Esophagus squamous epithelium (tissue), 5 donors: ENCODE measurements around the gene KCNK18. TPM values are rescaled to one million over a fixed set of nuclear protein-coding genes. Genes with fewer than 3 reads are reported as not detected.

Experiments
- DNase-seq: peaks from one replicate; lab custom pipeline; 2025; lab: John Stamatoyannopoulos, UW
- H3K27ac ChIP-seq, 4 donors: fragments of 200-600 bp; sonication (generic); one replicate each; pipeline ENCODE4 v1.5.1; 2016 to 2019; ENCODE audit warnings: mild to moderate bottlenecking in 1 of 4
- H3K27me3 ChIP-seq, 4 donors: fragments of 200-600 bp; sonication (generic); 1 replicate in 3 of 4; 2 replicates in 1 of 4; pipeline versions ENCODE4 v1.5.1 to v1.6.0; 2017 to 2021; ENCODE audit warnings: antibody characterized with exemption in 1 of 4
- H3K36me3 ChIP-seq, 3 donors: fragments of 200-600 bp; sonication (generic); one replicate each; pipeline ENCODE4 v1.5.1; 2016 to 2019
- H3K4me1 ChIP-seq, 3 donors: fragments of 200-600 bp; sonication (generic); one replicate each; pipeline ENCODE4 v1.5.1; 2017 to 2019
- H3K4me3 ChIP-seq, 4 donors: fragments of 200-600 bp; sonication (generic); 1 replicate in 3 of 4; 2 replicates in 1 of 4; pipeline ENCODE4 v1.5.1; 2016 to 2019; ENCODE audit warnings: mild to moderate bottlenecking in 2 of 4, moderate library complexity in 1 of 4
- H3K9me3 ChIP-seq, 3 donors: fragments of 200-600 bp; sonication (generic); one replicate each; pipeline ENCODE4 v1.5.1; 2016 to 2019
- CTCF ChIP-seq, 6 experiments: fragments of 450-650 bp in 4 of 6; fragments of 200-600 bp in 2 of 6; sonication (generic) in 2 of 6; IDR thresholded peaks; one replicate each; pipeline ENCODE4 v1.5.1; 2016 to 2019; ENCODE audit warnings: antibody characterized with exemption in 6 of 6, mild to moderate bottlenecking in 4 of 6, moderate library complexity in 4 of 6
- POLR2A ChIP-seq, 4 donors: fragments of 450-650 bp; IDR thresholded peaks; one replicate each; pipeline ENCODE4 v1.6.1; 2017; ENCODE audit warnings: antibody characterized with exemption in 4 of 4, mild to moderate bottlenecking in 4 of 4, moderate library complexity in 3 of 4
- WGBS, 2 donors: methylation state at CpG; one replicate each; pipeline ENCODE4 v1.1.5; 2018; 5-methylcytosine and 5-hydroxymethylcytosine counted together
- intact Hi-C: fragments of 100-400 bp; cut with DNase I; formaldehyde crosslinking; loops from one replicate; pipeline ENCODE4 v1.15.0; 2022
- total RNA-seq, 4 donors: library from RNA; depleted of rRNA; stranded (reverse); fragments of >200 nt; gene quantifications; one replicate each; pipeline ENCODE4 v1.1.0, GENCODE V29; 2016
- donor health status: DM: yes; HTN: yes; CAD: no.

KCNK18 gene
- total RNA-seq, 4 donors from 2014 or later: not detected

GRCh38 chr10:117214401-117214800 is 17.1 kb downstream of the KCNK18 start:
- H3K36me3 ChIP-seq: no peaks in the 10 kb centered on the region
- DNase-seq: no peak

GRCh38 chr10:117215079-117215478 is 17.8 kb downstream of the KCNK18 start:
- Histone ChIP-seq H3K9me3 (peaks cover 0 to 4% (median 0%) of the 10 kb centered on the region in 3 donors), H3K4me3 (no peak overlapping the region), H3K27ac (no peak overlapping the region), H3K27me3 (peaks cover 0 to 91% (median 9%) of the 10 kb centered on the region in 4 donors), H3K4me1 (peaks cover 10 to 26% (median 13%) of the 10 kb centered on the region in 3 donors), H3K36me3 (no peaks in the 10 kb centered on the region)
- 81 to 94% methylated on average over 2 of the region's 2 CpGs for WGBS, 2 donors
- DNase-seq: no peak
- intact Hi-C loops: loop anchor here (10.0 kb wide), 2 partner anchors 100 to 240 kb away; no protein-coding TSS in a partner anchor
- TF ChIP-seq CTCF (IDR thresholded peaks at IDR 0.05) (no peak), POLR2A (IDR thresholded peaks at IDR 0.05) (no peak)

More at GRCh38 chr10:117214401-117214800, 17.1 kb downstream of the KCNK18 start:
- H3K27ac ChIP-seq: no peak overlapping the region
- no peak overlapping the region for H3K4me3 ChIP-seq
- peaks cover 0 to 4% (median 0%) of the 10 kb centered on the region in 3 donors for H3K9me3 ChIP-seq
- H3K27me3 ChIP-seq: peaks cover 0 to 92% (median 9%) of the 10 kb centered on the region in 4 donors
- TF ChIP-seq CTCF (IDR thresholded peaks at IDR 0.05): no peak
- no peak for TF ChIP-seq POLR2A (IDR thresholded peaks at IDR 0.05)
- H3K4me1 ChIP-seq: peaks cover 10 to 26% (median 13%) of the 10 kb centered on the region in 3 donors
- 36 to 56% methylated on average over 1 of the region's 1 CpG for WGBS, 2 donors
- intact Hi-C loops: loop anchor here (10.0 kb wide), 2 partner anchors 100 to 240 kb away; no protein-coding TSS in a partner anchor

GRCh38 chr10:117216028-117216427 is 18.7 kb downstream of the KCNK18 start:
- H3K4me3 ChIP-seq: peak overlapping the region in 1 of 4 donors; percentile 62
- no peak overlapping the region for H3K27ac ChIP-seq
- no peak for DNase-seq
- TF ChIP-seq CTCF (IDR thresholded peaks at IDR 0.05) (no peak), POLR2A (IDR thresholded peaks at IDR 0.05) (no peak)
- 49 to 50% methylated on average over 4 of the region's 15 CpGs for WGBS, 2 donors
- H3K9me3 ChIP-seq: peaks cover 0 to 4% (median 0%) of the 10 kb centered on the region in 3 donors
- no peaks in the 10 kb centered on the region for H3K36me3 ChIP-seq
- intact Hi-C loops: loop anchor here (10.0 kb wide), 2 partner anchors 99 to 239 kb away; no protein-coding TSS in a partner anchor
- H3K27me3 ChIP-seq: peaks cover 0 to 91% (median 9%) of the 10 kb centered on the region in 4 donors
- peaks cover 10 to 26% (median 13%) of the 10 kb centered on the region in 3 donors for H3K4me1 ChIP-seq

- 0 to 1% methylated on average over 1 to 17 of the region's 52 CpGs for WGBS, 2 donors
- Histone ChIP-seq H3K27ac (no peak overlapping the region), H3K9me3 (peaks cover 0 to 4% (median 0%) of the 10 kb centered on the region in 3 donors), H3K27me3 (peaks cover 0 to 91% (median 9%) of the 10 kb centered on the region in 4 donors), H3K36me3 (no peaks in the 10 kb centered on the region), H3K4me1 (peaks cover 10 to 26% (median 13%) of the 10 kb centered on the region in 3 donors), H3K4me3 (peak overlapping the region; percentile 30 to 62 (median 51))
- TF ChIP-seq CTCF (IDR thresholded peaks at IDR 0.05) (peak; percentile 98 to 100 (median 99)), POLR2A (IDR thresholded peaks at IDR 0.05) (no peak)
- intact Hi-C loops: loop anchor here (10.0 kb wide), 2 partner anchors 98 to 238 kb away; no protein-coding TSS in a partner anchor
- no peak for DNase-seq
These were observed 19.4 kb downstream of the KCNK18 start for GRCh38 chr10:117216611-117217195.
